GM18858 (cell line): ENCODE results near the gene CCL24.
"Not testable (repeated sequence)": the region's sequence is repeated elsewhere in the genome, so short reads cannot be mapped to it uniquely, and the experiment has no call there.

Experiments used
- ATAC-seq: cut with Tn5 transposase; IDR thresholded peaks from one replicate; pipeline ENCODE4 v1.9.1; 2021; ENCODE audit not compliant: unreplicated experiment

CCL24 gene

DNA sequence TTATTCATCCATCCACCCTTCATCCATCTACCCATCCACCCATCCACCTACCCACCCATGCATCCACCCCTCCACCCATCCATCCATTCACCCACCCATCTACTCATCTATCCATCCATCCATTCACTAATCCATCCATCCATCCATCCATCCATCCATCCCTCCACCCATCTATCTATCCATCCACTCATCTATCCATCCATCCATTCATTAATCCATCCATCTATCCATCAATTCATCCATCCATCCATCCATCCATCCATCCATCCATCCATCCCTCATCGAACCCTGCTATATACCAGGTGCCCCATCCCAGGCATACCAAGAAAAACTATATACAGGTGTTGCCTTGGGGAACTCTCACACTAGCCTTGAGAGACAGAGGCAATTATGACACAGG is 7.1 kb upstream of the CCL24 start:
- no peak for ATAC-seq

DNA sequence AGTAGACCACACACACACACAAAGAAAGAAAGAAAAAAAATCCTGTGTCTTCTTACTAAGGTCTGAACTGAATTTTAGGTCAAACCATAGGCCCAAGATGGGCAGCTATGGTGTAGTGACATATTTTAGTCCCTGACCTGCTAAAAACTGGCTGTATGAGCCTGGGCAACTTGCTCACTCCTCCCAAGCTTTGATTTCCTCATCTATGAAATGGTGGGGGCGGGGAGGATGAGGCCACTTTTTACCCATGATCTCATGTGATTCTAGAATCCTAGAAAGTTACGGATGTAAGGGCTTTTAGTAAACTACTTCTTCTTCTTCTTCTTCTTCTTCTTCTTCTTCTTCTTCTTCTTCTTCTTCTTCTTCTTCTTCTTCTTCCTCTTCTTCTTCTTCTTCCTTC is 6.1 kb upstream of the CCL24 start:
- no peak for ATAC-seq

DNA sequence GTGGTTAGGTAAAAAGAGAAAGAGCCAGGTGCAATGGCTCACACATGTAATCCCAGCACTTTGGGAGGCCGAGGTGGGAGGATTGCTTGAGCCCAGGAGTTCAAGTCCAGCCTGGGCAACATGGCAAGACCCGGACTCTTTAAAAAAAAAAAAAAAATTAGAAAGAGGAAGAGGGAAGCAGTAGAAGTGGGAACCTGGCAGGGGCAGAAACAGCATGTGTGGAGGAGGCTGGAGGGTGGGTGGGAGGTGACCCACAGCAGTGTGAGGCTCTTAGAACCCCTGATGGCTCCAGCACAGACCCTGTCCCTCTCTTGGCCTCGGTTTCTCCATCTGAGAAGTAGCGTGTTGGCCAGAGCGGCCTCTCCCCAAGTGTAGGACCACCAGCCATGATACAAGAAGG is 4.9 kb upstream of the CCL24 start:
- no peak for ATAC-seq

DNA sequence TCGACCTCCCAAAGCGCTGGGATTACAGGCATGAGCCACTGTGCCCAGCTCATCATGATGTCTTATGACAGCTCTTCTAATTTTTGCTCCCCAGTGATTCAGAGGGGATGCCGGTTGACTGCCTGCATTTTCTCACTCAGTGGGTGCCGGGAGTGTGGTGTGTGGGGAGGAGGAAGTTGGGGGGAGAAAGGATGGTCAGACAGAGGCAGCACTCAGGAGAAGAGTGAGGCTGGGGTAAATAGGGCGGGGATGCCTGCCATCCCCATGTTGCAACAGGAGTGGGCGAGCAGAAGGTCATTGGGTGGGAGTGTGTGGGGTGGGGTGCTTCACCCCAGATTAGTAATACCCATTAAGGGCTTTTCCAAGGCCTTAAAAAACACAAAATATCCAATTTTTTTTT is 3.5 kb upstream of the CCL24 start:
- no peak for ATAC-seq

DNA sequence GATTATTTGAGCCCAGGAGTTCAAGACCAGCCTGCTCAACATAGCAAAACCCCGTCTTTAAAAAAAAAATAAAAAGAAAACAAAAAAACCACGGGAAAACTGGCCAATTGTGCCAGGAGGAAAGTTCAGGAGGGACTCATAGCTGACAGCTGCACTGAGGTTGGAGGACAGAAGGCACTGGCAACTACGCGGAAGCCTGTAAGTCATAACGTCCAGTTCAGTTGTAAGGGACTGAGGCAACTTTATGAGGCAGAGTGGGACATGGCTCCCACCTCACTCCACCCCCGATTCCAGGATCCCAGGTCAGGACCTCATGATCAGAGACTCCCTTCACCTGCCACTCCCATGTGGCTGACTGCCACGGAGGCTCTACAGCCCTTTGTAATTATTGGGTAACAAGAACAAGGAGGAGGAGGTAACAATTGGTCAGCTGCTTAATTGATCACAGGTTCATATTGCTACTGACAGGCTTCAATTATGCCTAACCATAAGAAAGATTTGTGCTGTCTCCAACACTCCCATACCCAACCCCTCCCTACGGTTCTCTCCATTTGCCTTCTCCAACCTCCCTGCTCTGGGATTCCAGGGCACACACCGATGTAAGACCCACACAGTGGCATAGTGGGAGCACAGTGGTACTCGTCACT is 1.9 kb upstream of the CCL24 start:
- no peak for ATAC-seq

DNA sequence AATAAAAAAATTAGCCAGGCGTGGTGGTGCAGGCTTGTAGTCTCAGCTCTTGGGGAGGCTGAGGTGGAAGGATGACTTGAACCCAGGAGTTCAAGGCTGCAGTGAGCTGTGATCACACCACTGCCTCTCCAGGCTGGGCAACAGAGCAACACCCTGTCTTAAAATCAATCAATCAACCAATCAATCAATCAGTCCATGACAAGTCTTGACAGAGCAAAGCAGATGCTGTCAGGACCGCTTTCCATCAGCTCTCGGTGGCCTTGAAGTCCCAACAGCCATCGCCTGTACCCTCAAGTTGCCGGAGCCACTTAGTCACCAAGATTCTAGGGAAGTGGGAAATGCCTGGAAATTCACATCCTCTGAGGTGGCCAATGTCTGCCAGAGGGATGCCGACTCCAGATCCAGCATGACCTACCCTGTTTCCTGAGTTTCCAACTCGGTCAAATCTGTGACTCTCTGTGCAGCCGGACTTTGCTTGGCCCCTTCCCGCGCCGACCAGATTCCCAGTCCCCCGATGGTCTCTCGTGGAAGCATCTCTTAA is 871 bp upstream of the CCL24 start:
- ATAC-seq = no peak

DNA sequence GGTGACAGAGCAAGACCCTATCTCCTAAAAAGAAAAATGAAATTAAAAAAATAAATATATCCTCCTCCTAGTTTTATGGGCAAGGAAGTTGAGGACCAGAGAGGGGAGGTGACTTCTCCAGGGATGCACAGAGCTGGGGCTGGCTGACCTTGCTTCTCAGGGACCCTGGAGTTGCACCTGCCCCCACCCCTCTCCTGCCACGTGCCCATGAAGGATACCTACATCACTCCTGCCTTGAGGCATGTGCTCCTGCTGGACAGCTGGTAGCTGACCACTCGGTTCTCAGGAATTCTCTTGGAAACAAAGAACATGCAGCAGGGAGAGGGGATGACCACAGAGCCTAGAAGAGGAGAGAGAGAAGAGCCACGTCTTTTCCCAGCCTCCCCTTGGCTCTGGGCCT is 522 bp downstream of the CCL24 start:
- no peak for ATAC-seq

DNA sequence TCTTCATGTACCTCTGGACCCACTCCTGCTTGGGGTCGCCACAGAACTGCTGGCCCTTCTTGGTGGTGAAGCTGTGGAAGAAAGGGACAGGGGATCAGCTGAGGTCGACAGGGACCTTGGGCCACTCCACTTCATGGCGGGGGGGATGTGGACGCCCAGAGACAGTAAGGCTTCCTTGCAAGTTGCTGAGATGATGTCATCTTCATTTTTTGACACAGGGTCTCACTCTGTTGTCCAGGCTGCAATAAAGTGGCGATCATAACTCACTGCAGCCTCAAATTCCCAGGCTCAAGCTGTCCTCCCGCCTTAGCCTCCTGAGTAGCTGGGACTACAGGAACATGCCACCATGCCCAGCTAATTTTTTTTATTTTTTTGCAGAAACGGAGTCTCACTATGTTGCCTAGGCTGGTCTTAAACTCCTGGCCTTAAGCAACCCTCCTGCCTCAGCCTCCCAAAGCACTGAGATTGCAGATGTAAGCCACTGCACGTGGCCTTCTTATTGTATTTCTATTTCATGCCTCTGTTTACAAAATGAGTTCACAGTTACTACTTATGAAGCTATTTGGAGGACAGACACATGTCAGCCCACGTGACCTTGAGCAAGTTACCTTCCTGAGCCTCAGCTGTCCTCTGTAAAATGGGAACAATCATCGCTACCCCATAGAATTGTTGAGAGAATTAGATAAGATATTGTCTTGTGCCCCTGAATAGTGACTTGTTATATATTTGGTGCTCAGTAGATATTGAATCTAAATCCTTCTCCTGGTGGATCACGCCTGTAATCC is 1.5 kb downstream of the CCL24 start:
- ATAC-seq = no peak

DNA sequence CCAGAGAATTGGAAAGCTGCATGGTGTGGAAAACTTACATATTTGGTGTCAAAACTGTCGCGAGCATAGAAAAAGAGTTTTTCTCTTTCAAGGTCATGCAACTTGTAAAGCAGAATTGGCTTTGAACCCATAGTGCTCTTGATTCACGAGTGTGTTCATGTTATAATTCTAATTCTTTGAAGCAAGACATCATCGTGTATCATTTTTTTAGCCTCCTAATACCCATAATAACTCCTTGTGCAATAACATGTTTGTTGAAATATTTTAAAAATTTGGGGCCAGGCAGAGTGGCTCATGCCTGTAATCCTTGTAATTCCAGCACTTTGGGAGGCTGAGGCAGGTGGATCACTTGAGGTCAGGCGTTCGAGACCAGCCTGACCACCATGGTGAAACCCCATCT is 4.2 kb downstream of the CCL24 start:
- ATAC-seq = no peak

DNA sequence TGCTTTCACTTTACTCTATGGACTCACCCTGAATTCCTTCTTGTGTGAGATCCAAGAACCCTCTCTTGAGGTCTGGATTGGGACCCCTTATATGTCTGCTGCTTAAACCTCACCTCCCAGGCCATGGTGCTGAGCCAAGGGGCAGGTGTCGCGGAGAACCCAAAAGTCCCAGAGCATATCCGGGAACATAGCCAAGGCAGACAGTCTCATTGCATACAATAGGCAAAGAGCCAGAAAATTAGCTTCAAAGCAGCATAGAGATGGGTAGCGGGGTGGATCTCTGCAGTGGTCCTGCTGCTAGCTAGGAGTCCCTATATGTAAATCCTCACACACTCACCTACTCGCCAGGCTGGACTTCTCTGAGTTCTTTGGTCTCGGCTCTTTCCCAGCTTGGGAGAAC is 5.5 kb downstream of the CCL24 start:
- ATAC-seq = no peak

DNA sequence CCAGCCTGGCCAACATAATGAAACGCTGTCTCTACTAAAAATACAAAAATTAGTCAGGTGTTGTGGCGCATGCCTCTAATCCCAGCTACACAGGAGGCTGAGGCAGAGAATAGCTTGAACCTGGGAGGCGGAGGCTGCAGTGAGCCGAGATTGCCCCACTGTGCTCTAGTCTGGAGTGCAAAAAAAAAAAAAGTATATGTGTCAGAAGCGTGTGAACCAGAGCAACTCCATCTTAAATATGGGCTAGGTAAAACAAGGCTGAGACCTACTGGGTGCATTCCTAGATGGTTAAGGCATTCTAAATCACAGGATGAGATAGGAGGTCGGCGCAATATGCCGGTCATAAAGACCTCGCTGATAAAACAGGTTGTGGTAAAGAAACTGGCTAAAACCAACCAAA is 6.2 kb downstream of the CCL24 start:
- no peak for ATAC-seq

DNA sequence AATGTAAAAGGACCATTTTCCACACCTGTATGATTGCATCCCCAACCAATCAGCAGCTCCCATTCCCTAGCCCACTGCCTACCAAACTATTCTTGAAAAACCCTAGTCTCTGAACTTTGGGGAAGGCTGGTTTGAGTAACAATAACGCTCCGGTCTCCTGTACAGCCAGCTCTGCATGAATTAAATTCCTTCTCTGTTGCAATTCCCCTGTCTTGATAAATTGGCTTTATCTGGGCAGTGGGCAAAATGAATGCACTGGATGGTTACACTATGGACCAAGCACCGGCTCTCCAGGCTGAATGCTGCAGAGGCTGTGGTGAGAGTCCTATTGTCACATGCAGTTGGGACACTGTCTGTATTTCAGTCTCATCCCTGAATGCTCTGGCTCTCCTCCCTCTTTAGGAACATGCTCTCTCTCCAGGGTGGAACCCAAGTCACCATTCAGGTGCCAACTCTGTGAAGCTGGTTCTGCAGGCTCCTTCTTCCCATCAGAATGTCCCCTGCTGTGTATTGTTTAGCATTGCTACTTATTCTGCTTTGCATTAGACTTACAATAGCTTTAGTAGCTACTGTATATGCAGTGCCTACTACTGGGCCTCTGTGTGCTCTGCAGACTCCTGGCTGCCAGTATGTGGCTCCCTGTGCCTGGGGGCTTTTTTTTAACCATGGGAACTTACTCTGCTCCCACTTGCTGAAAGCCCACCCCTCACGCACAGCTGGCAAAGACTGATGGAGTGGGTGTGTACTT is 6.9 kb downstream of the CCL24 start:
- ATAC-seq = no peak

DNA sequence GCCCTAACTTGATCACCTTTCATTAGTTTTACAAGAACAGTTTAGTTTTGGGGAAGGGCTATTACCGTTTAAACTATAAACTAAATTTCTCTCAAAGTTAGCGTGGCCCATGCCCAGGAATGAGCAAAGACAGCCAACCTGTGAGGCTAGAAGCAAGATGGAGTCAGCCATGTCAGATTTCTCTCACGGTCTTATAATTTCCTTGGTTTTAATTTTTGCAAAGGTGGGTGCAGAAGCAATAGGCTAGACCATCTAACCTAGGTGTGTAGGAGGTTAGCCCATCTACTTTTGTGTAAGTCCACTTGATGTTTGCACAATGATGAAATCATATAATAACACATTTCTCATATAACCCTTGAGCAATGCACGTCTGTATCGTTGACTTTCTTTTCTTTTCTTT is 8.9 kb downstream of the CCL24 start:
- ATAC-seq = no peak

DNA sequence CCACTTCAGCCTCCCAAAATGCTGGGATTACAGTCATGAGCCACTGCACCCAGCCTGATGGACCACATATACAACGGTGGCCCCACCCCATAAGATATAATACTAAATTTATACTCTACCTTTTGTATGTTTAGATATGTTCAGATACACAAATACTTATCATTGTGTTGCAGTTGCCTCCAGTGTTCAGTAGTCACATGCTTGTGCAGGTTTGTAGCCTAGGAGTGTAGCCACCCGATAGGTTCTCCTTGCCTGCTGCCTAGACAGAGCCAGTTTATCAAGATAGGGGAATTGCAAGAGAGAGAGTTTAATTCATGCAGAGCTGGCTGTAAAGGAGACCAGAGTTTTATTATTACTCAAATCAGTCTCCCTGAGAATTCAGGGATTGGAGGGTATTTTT is 9.6 kb downstream of the CCL24 start:
- no peak for ATAC-seq

DNA sequence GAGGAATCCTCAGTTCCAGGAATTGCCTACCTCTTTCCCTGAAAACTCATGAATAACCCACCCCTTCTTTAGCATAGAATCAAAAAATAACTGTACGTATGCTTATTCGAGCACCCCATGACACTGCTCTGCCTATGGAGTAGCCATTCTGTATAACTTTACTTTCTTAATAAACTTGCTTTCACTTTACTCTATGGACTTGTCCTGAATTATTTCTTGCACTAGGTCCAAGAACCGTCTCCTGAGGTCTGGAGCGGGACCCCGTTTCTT is 11.1 kb downstream of the CCL24 start:
- ATAC-seq = no peak

DNA sequence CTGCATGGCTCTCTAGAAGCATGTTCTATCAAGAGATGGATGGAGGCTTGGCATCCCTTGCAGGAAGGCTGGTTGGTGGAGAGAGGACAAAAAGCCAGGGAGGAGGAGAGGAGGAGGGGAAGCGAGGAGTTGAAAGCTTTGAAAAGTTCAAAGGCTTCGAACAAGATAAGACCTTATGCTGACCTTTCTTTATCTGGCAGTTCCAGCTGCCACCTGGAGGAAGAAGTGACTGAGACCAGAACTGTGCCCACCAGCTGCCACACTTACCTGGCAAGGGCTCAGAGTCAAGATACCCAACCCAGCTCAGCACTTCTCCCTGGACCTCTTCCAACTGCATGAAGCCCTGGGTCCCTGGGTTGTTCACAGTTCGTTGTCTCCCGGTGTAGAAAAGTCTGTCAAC is 14.8 kb downstream of the CCL24 start:
- no peak for ATAC-seq

DNA sequence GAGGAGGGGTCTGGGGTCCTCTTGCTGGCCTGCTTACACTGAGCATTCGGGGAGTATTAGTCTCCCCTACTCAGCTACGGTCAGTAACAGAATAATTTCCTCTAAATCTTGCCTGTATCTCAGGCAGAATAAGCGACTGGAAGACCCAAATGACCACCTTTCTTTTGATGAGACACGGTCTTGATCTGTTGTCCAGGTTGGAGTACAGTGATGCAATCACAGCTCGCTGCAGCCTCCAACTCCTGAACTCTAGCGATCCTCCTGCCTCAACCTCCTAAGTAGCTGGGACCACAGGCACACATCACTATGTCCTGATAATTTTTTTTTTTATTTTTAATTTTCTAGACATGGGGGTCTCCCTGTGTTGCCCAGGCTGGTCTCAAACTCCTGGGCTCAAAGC is 17.2 kb downstream of the CCL24 start:
- no peak for ATAC-seq

DNA sequence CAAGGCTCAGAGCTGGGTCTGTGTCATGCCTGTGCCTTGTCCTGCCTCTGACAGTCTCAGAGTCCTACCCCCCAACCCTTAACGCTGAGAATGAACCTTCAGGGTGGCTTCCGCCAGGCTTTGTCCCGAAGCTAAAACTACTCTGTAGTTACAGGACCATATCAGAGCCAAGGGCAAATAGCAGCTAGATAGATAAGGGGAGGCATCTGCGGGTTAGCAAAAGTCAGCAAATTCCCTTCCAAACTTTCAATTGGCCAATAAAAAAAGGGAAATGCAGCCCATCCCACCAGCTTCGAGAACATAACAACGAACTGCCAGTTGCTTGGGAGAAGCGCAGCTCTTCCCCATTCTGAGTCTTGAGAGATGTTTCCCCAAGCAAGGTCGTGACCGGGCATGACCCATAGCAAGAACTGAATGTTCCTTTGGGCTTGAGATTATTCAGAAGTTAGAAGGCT is 17.7 kb downstream of the CCL24 start:
- ATAC-seq = no peak

DNA sequence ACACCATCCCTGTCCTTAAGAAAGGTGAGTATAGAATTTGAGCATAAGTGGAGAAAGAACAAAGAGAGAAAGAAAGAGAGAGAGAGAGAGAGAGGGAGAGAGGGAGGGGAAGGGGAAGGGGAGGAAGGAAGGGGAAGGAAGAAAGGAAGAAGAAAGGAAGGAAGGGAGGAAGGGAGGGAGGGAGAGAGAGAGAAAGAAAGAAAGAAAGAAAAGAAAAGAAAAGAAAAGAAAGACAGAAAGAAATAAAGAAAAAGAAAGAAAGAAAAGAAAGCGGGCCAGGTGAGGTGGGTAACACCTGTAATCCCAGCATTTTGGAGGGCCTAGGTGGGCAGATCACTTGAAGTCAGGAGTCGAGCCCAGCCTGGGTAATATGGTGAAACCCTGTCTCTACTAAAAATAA is 19.9 kb downstream of the CCL24 start:
- no peak for ATAC-seq

DNA sequence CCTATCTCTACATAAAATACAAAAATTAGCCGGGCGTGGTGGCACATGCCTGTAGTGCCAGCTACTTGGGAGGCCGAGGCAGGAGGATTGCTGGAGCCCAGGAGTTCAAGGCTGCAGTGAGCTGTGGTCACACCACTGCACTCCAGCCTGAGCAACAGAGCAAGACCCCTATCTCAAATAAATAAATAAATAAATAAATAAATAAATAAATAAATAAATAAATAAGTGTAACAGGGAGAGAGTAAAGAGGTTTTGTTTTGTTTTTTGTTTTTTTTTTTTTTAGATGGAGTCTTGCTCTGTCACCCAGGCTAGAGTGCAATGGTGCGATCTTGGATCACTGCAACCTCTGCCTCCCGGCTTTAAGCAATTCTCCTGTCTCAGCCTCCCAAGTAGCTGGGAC is 21.0 kb downstream of the CCL24 start:
- not testable (repeated sequence) for ATAC-seq

DNA sequence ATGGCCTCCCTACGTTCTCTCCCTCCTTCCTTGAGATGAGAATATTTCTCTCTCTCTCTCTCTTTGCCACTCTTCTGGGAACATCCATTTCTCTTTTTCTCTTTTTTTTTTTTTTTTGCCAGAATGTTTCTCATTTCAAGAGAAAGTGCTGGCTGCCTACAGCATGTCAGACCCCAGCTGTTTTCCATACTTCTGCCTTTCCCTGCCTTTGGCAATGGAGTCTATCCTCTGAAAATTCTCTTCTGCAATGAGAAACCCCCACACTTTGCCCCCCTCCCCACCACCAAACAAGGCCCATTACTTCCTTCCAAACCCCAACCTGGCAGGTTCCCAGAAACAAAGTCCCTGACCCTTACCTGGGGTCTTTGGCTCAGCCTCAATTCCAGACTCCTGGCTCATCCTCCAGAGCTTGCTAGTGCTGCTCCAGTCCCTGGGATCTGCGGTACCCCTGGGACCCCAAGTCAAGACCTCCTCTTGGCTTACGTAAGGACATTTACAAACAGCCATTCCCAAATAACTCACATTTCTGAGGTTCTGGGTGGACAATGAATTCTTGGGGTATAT is 24.2 kb downstream of the CCL24 start:
- no peak for ATAC-seq
